ENCODE measurements around the gene SERBP1.
"Not testable (repeated sequence)": the region's sequence is repeated elsewhere in the genome, so short reads cannot be mapped to it uniquely, and the experiment has no call there.

SERBP1 gene

GRCh38 chr1:67404212-67404620 is 26.0 kb downstream of the SERBP1 start:
- DNase-seq, result no peak

GRCh38 chr1:67401443-67401842 is 28.8 kb downstream of the SERBP1 start:
- no peak for DNase-seq

GRCh38 chr1:67400029-67400786 is 30.0 kb downstream of the SERBP1 start:
- not testable (repeated sequence) for DNase-seq

- DNase-seq, result no peak
Measured at GRCh38 chr1:67399199-67399993, 30.8 kb downstream of the SERBP1 start.

- no peak for DNase-seq
Measured at GRCh38 chr1:67394548-67394947, 35.7 kb downstream of the SERBP1 start.

- DNase-seq, result no peak
Measured at GRCh38 chr1:67393737-67394136, 36.5 kb downstream of the SERBP1 start.

- no peak for DNase-seq
Measured at GRCh38 chr1:67393240-67393639, 37.0 kb downstream of the SERBP1 start.

GRCh38 chr1:67390041-67390887 is 39.9 kb downstream of the SERBP1 start:
- DNase-seq, result no peak

- no peak for DNase-seq
Measured at GRCh38 chr1:67383999-67384638, 46.1 kb downstream of the SERBP1 start.

- no peak for DNase-seq
Measured at GRCh38 chr1:67382292-67382691, 47.9 kb downstream of the SERBP1 start.

- DNase-seq, result no peak
Measured at GRCh38 chr1:67381154-67381553, 49.0 kb downstream of the SERBP1 start.

GRCh38 chr1:67377253-67377652 is 52.9 kb downstream of the SERBP1 start:
- DNase-seq, result no peak

GRCh38 chr1:67376381-67376780 is 53.8 kb downstream of the SERBP1 start:
- DNase-seq, result peak; percentile 6

- no peak for DNase-seq
Measured at GRCh38 chr1:67372898-67373297, 57.3 kb downstream of the SERBP1 start.

- DNase-seq, result no peak
Measured at GRCh38 chr1:67372136-67372535, 58.1 kb downstream of the SERBP1 start.

GRCh38 chr1:67371681-67372080 is 58.5 kb downstream of the SERBP1 start:
- no peak for DNase-seq

GRCh38 chr1:67371043-67371442 is 59.2 kb downstream of the SERBP1 start:
- DNase-seq, result no peak

- peak; percentile 39 for DNase-seq
Measured at GRCh38 chr1:67368046-67368514, 62.1 kb downstream of the SERBP1 start.

GRCh38 chr1:67367370-67368045 is 62.7 kb downstream of the SERBP1 start:
- DNase-seq, result peak; percentile 55

- no peak for DNase-seq
Measured at GRCh38 chr1:67361641-67362040, 68.6 kb downstream of the SERBP1 start.

- no peak for DNase-seq
Measured at GRCh38 chr1:67359592-67359991, 70.6 kb downstream of the SERBP1 start.
